ENCODE data around the gene MRPL54.

MRPL54 gene

GRCh38 chr19:3736106-3736724 lies 26.3 kb upstream of the MRPL54 start:
- Histone ChIP-seq H3K36me3 (ENCODE audit: insufficient read depth, low read length) (no peaks in the 10 kb centered on the region), H3K4me2 (ENCODE audit: low read depth, low read length, poor library complexity, severe bottlenecking) (no peak overlapping the region), H2AFZ (ENCODE audit: low read length) (no peak overlapping the region), H3K9ac (ENCODE audit: low read depth, low read length, poor library complexity, severe bottlenecking) (no peak overlapping the region), H3K79me2 (ENCODE audit: insufficient read depth, low read length) (no peaks in the 10 kb centered on the region), H3K4me1 (ENCODE audit: insufficient read depth, low read length, poor library complexity, severe bottlenecking) (no peaks in the 10 kb centered on the region), H3F3A (ENCODE audit: low read depth) (no peaks in the 10 kb centered on the region), H3K9me3 (ENCODE audit: insufficient read depth, low read depth, low read length) (no peaks in the 10 kb centered on the region), H3K9me2 (replicated peaks; ENCODE audit: low read depth, low read length) (no peaks in the 10 kb centered on the region), H3K4me3 (ENCODE audit: low read length, poor library complexity, severe bottlenecking) (no peak overlapping the region), H3K27me3 (ENCODE audit: insufficient read depth, low read length, poor library complexity, severe bottlenecking) (no peaks in the 10 kb centered on the region), H4K20me1 (ENCODE audit: insufficient read depth, low read length, poor library complexity, severe bottlenecking) (no peaks in the 10 kb centered on the region)
- no peak for TF ChIP-seq EZH2phosphoT487 (IDR thresholded peaks at IDR 0.05; ENCODE audit: borderline replicate concordance)
- TF ChIP-seq, protein P1, sequence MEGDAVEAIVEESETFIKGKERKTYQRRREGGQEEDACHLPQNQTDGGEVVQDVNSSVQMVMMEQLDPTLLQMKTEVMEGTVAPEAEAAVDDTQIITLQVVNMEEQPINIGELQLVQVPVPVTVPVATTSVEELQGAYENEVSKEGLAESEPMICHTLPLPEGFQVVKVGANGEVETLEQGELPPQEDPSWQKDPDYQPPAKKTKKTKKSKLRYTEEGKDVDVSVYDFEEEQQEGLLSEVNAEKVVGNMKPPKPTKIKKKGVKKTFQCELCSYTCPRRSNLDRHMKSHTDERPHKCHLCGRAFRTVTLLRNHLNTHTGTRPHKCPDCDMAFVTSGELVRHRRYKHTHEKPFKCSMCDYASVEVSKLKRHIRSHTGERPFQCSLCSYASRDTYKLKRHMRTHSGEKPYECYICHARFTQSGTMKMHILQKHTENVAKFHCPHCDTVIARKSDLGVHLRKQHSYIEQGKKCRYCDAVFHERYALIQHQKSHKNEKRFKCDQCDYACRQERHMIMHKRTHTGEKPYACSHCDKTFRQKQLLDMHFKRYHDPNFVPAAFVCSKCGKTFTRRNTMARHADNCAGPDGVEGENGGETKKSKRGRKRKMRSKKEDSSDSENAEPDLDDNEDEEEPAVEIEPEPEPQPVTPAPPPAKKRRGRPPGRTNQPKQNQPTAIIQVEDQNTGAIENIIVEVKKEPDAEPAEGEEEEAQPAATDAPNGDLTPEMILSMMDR (conservative IDR thresholded peaks at IDR 0.05; ENCODE audit: low read length): no peak

DNA sequence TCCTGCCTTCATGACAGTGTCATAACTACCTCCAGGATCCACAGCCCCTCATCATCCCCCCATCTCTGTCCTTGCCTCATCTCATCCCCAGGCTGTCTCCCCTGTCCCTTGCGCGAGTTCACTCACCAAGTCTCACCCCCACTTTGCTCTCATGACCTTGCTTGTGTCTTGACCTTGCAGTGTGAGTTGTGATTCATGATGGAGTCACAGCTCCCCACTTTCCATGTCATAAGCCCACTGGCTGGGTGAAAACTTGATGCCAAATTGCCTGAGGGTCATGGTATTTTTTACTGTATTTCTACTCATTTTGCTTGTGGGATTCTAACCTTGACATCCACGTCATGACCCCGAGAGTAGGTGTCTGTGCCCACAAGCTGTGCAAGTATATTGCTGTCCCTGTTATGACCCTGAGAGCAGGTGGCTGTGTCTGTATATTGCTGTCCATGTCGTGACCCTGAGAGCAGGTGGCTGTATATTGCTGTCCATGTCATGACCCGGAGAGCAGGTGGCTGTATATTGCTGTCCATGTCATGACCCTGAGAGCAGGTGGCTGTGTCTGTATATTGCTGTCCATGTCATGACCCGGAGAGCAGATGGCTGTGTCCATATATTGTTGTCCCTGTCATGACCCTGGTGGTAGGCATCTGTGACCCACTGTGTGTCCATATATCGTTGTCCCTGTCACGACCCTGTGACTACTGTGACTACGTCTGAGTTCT lies 24.8 kb upstream of the MRPL54 start:
- H3F3A ChIP-seq (ENCODE audit: low read depth): no peaks in the 10 kb centered on the region
- no peaks in the 10 kb centered on the region for H3K36me3 ChIP-seq (ENCODE audit: insufficient read depth, low read length)
- H4K20me1 ChIP-seq (ENCODE audit: insufficient read depth, low read length, poor library complexity, severe bottlenecking): no peaks in the 10 kb centered on the region
- H2AFZ ChIP-seq (ENCODE audit: low read length): no peak overlapping the region
- no peaks in the 10 kb centered on the region for H3K79me2 ChIP-seq (ENCODE audit: insufficient read depth, low read length)
- H3K4me1 ChIP-seq (ENCODE audit: insufficient read depth, low read length, poor library complexity, severe bottlenecking): no peaks in the 10 kb centered on the region
- TF ChIP-seq, protein P1 (conservative IDR thresholded peaks at IDR 0.05; ENCODE audit: low read length): no peak
- TF ChIP-seq EZH2phosphoT487 (IDR thresholded peaks at IDR 0.05; ENCODE audit: borderline replicate concordance): no peak
- no peak overlapping the region for H3K9ac ChIP-seq (ENCODE audit: low read depth, low read length, poor library complexity, severe bottlenecking)
- H3K9me2 ChIP-seq (replicated peaks; ENCODE audit: low read depth, low read length): no peaks in the 10 kb centered on the region
- no peaks in the 10 kb centered on the region for H3K27me3 ChIP-seq (ENCODE audit: insufficient read depth, low read length, poor library complexity, severe bottlenecking)
- no peak overlapping the region for H3K4me3 ChIP-seq (ENCODE audit: low read length, poor library complexity, severe bottlenecking)
- no peaks in the 10 kb centered on the region for H3K9me3 ChIP-seq (ENCODE audit: insufficient read depth, low read depth, low read length)
- H3K4me2 ChIP-seq (ENCODE audit: low read depth, low read length, poor library complexity, severe bottlenecking): no peak overlapping the region

GRCh38 chr19:3738477-3739220 lies 23.8 kb upstream of the MRPL54 start:
- Histone ChIP-seq H3K79me2 (ENCODE audit: insufficient read depth, low read length) (no peaks in the 10 kb centered on the region), H3K9me3 (ENCODE audit: insufficient read depth, low read depth, low read length) (no peaks in the 10 kb centered on the region), H4K20me1 (ENCODE audit: insufficient read depth, low read length, poor library complexity, severe bottlenecking) (no peaks in the 10 kb centered on the region), H3K4me3 (ENCODE audit: low read length, poor library complexity, severe bottlenecking) (no peak overlapping the region), H3F3A (ENCODE audit: low read depth) (no peaks in the 10 kb centered on the region), H3K27me3 (ENCODE audit: insufficient read depth, low read length, poor library complexity, severe bottlenecking) (no peaks in the 10 kb centered on the region), H2AFZ (ENCODE audit: low read length) (no peak overlapping the region), H3K9me2 (replicated peaks; ENCODE audit: low read depth, low read length) (no peaks in the 10 kb centered on the region), H3K4me2 (ENCODE audit: low read depth, low read length, poor library complexity, severe bottlenecking) (no peak overlapping the region), H3K9ac (ENCODE audit: low read depth, low read length, poor library complexity, severe bottlenecking) (no peak overlapping the region), H3K4me1 (ENCODE audit: insufficient read depth, low read length, poor library complexity, severe bottlenecking) (no peaks in the 10 kb centered on the region), H3K36me3 (ENCODE audit: insufficient read depth, low read length) (no peaks in the 10 kb centered on the region)
- TF ChIP-seq EZH2phosphoT487 (IDR thresholded peaks at IDR 0.05; ENCODE audit: borderline replicate concordance): no peak
- TF ChIP-seq, protein P1 (conservative IDR thresholded peaks at IDR 0.05; ENCODE audit: low read length): no peak

Measured in Loucy (cell line).